Measurements from ENCODE around the gene GMPPB. TPM values are rescaled to one million over a fixed set of nuclear protein-coding genes. Genes with fewer than 3 reads are reported as not detected.

Gene GMPPB
- total and polyA plus RNA-seq, 12 donors = 11.2 to 141 (median 30.1) TPM

DNA sequence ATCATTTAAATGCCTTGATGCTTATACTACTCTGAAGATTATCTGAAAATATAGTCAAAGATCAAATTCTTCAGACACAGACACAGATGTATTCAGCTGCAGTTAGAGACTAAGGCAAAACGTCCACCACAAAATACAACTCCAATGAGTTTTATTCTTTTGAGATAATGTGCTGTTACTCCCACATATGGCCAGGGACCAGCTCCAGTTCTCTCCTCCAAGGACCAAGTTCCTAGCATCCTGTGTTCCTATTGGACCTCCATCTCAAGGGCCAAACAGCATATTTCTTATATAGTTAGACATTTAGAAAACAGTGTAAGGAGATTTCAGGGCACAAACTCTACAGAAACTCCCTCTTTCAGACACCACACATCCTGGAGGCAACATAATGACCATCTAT, 35.5 kb upstream of the GMPPB start:
- TF ChIP-seq, protein P1, sequence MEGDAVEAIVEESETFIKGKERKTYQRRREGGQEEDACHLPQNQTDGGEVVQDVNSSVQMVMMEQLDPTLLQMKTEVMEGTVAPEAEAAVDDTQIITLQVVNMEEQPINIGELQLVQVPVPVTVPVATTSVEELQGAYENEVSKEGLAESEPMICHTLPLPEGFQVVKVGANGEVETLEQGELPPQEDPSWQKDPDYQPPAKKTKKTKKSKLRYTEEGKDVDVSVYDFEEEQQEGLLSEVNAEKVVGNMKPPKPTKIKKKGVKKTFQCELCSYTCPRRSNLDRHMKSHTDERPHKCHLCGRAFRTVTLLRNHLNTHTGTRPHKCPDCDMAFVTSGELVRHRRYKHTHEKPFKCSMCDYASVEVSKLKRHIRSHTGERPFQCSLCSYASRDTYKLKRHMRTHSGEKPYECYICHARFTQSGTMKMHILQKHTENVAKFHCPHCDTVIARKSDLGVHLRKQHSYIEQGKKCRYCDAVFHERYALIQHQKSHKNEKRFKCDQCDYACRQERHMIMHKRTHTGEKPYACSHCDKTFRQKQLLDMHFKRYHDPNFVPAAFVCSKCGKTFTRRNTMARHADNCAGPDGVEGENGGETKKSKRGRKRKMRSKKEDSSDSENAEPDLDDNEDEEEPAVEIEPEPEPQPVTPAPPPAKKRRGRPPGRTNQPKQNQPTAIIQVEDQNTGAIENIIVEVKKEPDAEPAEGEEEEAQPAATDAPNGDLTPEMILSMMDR (IDR thresholded peaks at IDR 0.05) = no peak
- TF ChIP-seq POLR2A (IDR thresholded peaks at IDR 0.05) = no peak
- no peaks in the 10 kb centered on the region for H3K9me3 ChIP-seq (replicated peaks in 1 of 3)
- no peak for DNase-seq
- no peak overlapping the region for H3K4me3 ChIP-seq
- intact Hi-C loops (cut with DNase I) = no loop called here
- H3K36me3 ChIP-seq (replicated peaks in 1 of 2) = no peaks in the 10 kb centered on the region
- no peak overlapping the region for H3K27ac ChIP-seq
- 17 to 35% (median 29%) methylated on average over 1 of the region's 1 CpG for WGBS, 4 donors
- no peaks in the 10 kb centered on the region for H3K27me3 ChIP-seq
- peaks cover under 1 to 20% of the 10 kb centered on the region in 2 donors for H3K4me1 ChIP-seq (replicated peaks in 1 of 2)

DNA sequence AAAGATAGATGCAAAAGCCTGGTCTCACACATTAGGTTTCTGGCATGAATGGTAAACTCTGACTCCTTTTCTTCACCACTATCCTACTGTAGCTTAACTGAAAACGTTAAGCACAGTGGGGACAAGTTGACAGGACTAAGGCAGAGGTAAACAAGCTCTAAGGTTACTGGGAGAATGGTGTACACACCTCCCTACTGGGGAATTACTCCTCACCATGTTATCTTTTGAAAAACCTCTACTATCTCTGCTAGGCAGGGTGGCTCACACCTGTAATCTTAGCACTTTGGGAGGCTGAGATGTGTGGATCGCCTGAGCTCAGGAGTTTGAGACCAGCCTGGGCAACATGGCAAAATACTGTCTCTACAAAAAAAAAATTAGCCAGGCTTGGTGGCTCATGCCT, 33.4 kb upstream of the GMPPB start:
- Histone ChIP-seq H3K4me1 (replicated peaks in 1 of 2) (peaks cover 7 to 31% of the 10 kb centered on the region in 2 donors), H3K9me3 (replicated peaks in 1 of 3) (no peaks in the 10 kb centered on the region), H3K4me3 (no peak overlapping the region), H3K36me3 (replicated peaks in 1 of 2) (no peaks in the 10 kb centered on the region), H3K27me3 (no peaks in the 10 kb centered on the region), H3K27ac (no peak overlapping the region)
- intact Hi-C loops (cut with DNase I) = no loop called here
- WGBS, 4 donors = 73 to 82% (median 80%) methylated on average over 2 of the region's 2 CpGs
- DNase-seq = no peak
- TF ChIP-seq POLR2A (IDR thresholded peaks at IDR 0.05) = no peak
- TF ChIP-seq, protein P1 (IDR thresholded peaks at IDR 0.05) = no peak

DNA sequence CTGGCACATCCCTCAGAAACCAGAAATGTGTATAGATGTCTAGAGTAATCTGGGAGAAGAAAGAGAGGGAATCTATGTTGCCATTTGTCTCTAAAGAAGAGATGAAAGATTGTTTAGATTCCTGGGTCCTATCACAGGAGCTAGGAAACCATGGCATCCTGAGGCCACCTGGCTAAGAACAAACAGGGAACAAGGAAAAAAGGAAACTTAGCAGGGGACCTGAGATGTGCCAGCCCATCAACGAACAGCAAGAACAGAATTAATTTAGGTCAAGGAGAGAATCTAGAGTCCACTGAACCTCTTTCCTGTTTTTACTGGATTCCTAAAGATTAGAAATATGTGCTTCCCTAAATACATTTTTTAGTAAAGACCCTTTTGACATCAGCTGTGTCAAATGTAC, 32.3 kb upstream of the GMPPB start:
- no peak for TF ChIP-seq POLR2A (IDR thresholded peaks at IDR 0.05)

DNA sequence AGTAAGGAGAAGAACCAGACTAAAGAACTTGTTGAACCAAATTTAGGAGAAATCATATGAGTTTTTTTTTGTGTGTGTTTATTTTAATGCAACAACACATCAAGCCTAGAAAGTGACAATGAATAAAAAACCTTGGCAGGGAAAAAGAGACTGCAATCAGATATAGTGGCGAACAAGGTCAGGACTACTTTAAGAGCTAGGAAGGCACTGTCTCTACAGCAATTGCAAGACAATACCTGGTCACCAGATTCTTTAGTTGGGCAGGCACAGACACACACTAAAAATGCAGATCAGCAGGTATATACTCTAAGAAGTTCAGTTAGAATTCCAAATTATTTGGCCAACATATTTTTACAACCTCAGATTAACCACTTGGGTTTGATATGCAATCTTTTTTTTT, 30.8 kb upstream of the GMPPB start:
- Histone ChIP-seq H3K27ac (no peak overlapping the region), H3K27me3 (no peaks in the 10 kb centered on the region), H3K9me3 (replicated peaks in 1 of 3) (no peaks in the 10 kb centered on the region), H3K36me3 (replicated peaks in 1 of 2) (peaks cover 0 to 3% of the 10 kb centered on the region in 2 donors), H3K4me3 (no peak overlapping the region), H3K4me1 (replicated peaks in 1 of 2) (peaks cover 7 to 31% of the 10 kb centered on the region in 2 donors)
- no peak for DNase-seq
- TF ChIP-seq POLR2A (IDR thresholded peaks at IDR 0.05) = no peak
- TF ChIP-seq, protein P1 (IDR thresholded peaks at IDR 0.05) = no peak
- WGBS, 4 donors = 41 to 68% (median 56%) methylated on average over 1 of the region's 1 CpG
- intact Hi-C loops (cut with DNase I) = no loop called here

More for the DNA sequence above, 32.3 kb upstream of the GMPPB start:
- peaks cover 7 to 31% of the 10 kb centered on the region in 2 donors for H3K4me1 ChIP-seq (replicated peaks in 1 of 2)
- H3K27ac ChIP-seq = no peak overlapping the region
- H3K9me3 ChIP-seq (replicated peaks in 1 of 3) = no peaks in the 10 kb centered on the region
- DNase-seq = no peak
- intact Hi-C loops (cut with DNase I) = no loop called here
- H3K36me3 ChIP-seq (replicated peaks in 1 of 2) = no peaks in the 10 kb centered on the region
- no peak overlapping the region for H3K4me3 ChIP-seq
- H3K27me3 ChIP-seq = no peaks in the 10 kb centered on the region
- WGBS, 4 donors = 11 to 24% (median 15%) methylated on average over 1 of the region's 1 CpG

DNA sequence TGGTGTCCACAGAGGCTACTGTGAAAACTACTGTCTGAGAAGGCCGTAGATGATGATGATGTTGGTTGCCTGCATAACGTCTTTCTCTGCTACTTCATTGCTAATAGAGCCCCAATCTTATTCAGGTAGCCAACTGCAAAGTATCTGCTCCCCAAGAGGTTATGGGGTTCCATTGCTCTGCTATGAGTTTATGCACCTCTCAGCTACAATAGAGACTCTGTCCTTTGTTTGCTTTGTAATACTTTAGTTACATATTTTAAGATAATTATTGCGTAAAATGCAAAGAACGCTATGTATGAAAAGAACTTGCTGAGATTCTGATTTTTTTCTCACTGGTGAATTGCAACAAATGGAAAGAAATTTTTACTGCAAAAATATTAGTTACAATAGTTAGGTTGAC, 27.8 kb upstream of the GMPPB start:
- H3K27me3 ChIP-seq = no peaks in the 10 kb centered on the region
- H3K36me3 ChIP-seq (replicated peaks in 1 of 2) = peaks cover 0 to 13% of the 10 kb centered on the region in 2 donors
- peaks cover 7 to 38% of the 10 kb centered on the region in 2 donors for H3K4me1 ChIP-seq (replicated peaks in 1 of 2)
- H3K9me3 ChIP-seq (replicated peaks in 1 of 3) = no peaks in the 10 kb centered on the region
- no peak overlapping the region for H3K27ac ChIP-seq
- no peak for DNase-seq
- no peak overlapping the region for H3K4me3 ChIP-seq
- TF ChIP-seq POLR2A (IDR thresholded peaks at IDR 0.05) = no peak
- TF ChIP-seq, protein P1 (IDR thresholded peaks at IDR 0.05) = no peak
- intact Hi-C loops (cut with DNase I) = no loop called here
- 88 to 95% (median 92%) methylated on average over 4 of the region's 4 CpGs for WGBS, 4 donors

Data from adrenal gland (tissue), 12 donors.